Astrocyte of the hippocampus (primary cell): ENCODE data around the gene KIF3B.
"Not testable (repeated sequence)": the region's sequence is repeated elsewhere in the genome, so short reads cannot be mapped to it uniquely, and the experiment has no call there.

Source experiments
- DNase-seq: peaks from one replicate; pipeline ENCODE4 v3.0.0; 2011; ENCODE audit warnings: low read depth, low spot score

Gene KIF3B

GRCh38 chr20:32355907-32356621 is 78.6 kb downstream of the KIF3B start:
- peak; percentile 88 for DNase-seq

GRCh38 chr20:32356622-32357374 is 79.3 kb downstream of the KIF3B start:
- peak; percentile 22 for DNase-seq

- DNase-seq: no peak
Observed at GRCh38 chr20:32357375-32357868, 80.0 kb downstream of the KIF3B start.

- peak; percentile 100 for DNase-seq
Observed at GRCh38 chr20:32357869-32358631, 80.6 kb downstream of the KIF3B start, which contains the start of gene ASXL1. Gene ASXL1 (plus strand): TSS chr20:32358331. CDS start chr20:32358776, 445 bp downstream.

- no peak for DNase-seq
Observed at GRCh38 chr20:32358632-32358882, 81.1 kb downstream of the KIF3B start.

- DNase-seq: peak; percentile 80
Observed at GRCh38 chr20:32358883-32359632, 81.6 kb downstream of the KIF3B start.

GRCh38 chr20:32359633-32360332 is 82.3 kb downstream of the KIF3B start:
- DNase-seq: peak; percentile 52

GRCh38 chr20:32360333-32360634 is 82.8 kb downstream of the KIF3B start:
- peak; percentile 22 for DNase-seq

- no peak for DNase-seq
Observed at GRCh38 chr20:32362901-32363364, 85.5 kb downstream of the KIF3B start.

- DNase-seq: no peak
Observed at GRCh38 chr20:32363492-32363891, 86.0 kb downstream of the KIF3B start.

- DNase-seq: no peak
Observed at GRCh38 chr20:32364554-32365208, 87.2 kb downstream of the KIF3B start.

- DNase-seq: no peak
Observed at GRCh38 chr20:32365564-32365963, 88.1 kb downstream of the KIF3B start.

- no peak for DNase-seq
Observed at GRCh38 chr20:32366380-32366779, 88.9 kb downstream of the KIF3B start.

- no peak for DNase-seq
Observed at GRCh38 chr20:32368323-32368722, 90.9 kb downstream of the KIF3B start.

GRCh38 chr20:32368925-32369324 is 91.5 kb downstream of the KIF3B start:
- peak; percentile 78 for DNase-seq

- DNase-seq: no peak
Observed at GRCh38 chr20:32370897-32371296, 93.4 kb downstream of the KIF3B start.

- DNase-seq: no peak
Observed at GRCh38 chr20:32378461-32378860, 101.0 kb downstream of the KIF3B start.

GRCh38 chr20:32380037-32380436 is 102.6 kb downstream of the KIF3B start:
- not testable (repeated sequence) for DNase-seq

- DNase-seq: no peak
Observed at GRCh38 chr20:32380745-32381144, 103.3 kb downstream of the KIF3B start.
